Osteocyte (in vitro differentiated cells): Measurements from ENCODE around the gene LRSAM1. TPM values are rescaled to one million over a fixed set of nuclear protein-coding genes. Genes with fewer than 3 reads are reported as not detected.

Experiments used
- DNase-seq: peaks from one replicate; pipeline ENCODE4 v3.0.0; 2021; ENCODE audit warnings: mixed read lengths; ENCODE audit not compliant: unreplicated experiment; ENCODE audit errors: extremely low spot score
- H3K27ac Mint-ChIP-seq: one replicate; pipeline ENCODE4 v1.8.0; 2021; ENCODE audit warnings: mild to moderate bottlenecking, mixed read lengths; ENCODE audit not compliant: unreplicated experiment
- H3K27me3 Mint-ChIP-seq: one replicate; pipeline ENCODE4 v1.8.0; 2021; ENCODE audit warnings: mixed read lengths; ENCODE audit not compliant: unreplicated experiment
- H3K36me3 Mint-ChIP-seq: one replicate; pipeline ENCODE4 v1.8.0; 2021; ENCODE audit warnings: mixed read lengths; ENCODE audit not compliant: unreplicated experiment
- H3K4me1 Mint-ChIP-seq: one replicate; pipeline ENCODE4 v1.8.0; 2021; ENCODE audit warnings: mixed read lengths; ENCODE audit not compliant: unreplicated experiment
- H3K4me3 Mint-ChIP-seq: one replicate; pipeline ENCODE4 v1.8.0; 2021; ENCODE audit warnings: mild to moderate bottlenecking, moderate library complexity, mixed read lengths; ENCODE audit not compliant: unreplicated experiment
- H3K9me3 Mint-ChIP-seq: one replicate; pipeline ENCODE4 v1.8.0; 2021; ENCODE audit warnings: mixed read lengths; ENCODE audit not compliant: unreplicated experiment
- total RNA-seq: library from RNA; stranded (reverse); gene quantifications from 2 replicates; pipeline ENCODE4 v1.2.1, GENCODE V29; 2021
- TF ChIP-seq, protein P1 (sequence below): fragments of 200-600 bp; sonication (generic); IDR thresholded peaks from 2 replicates; pipeline ENCODE4 v1.5.0; 2021; ENCODE audit warnings: antibody characterized with exemption, mild to moderate bottlenecking, moderate library complexity

LRSAM1 gene
- total RNA-seq, 1 donor from 2014 or later, result 26.0 TPM

DNA sequence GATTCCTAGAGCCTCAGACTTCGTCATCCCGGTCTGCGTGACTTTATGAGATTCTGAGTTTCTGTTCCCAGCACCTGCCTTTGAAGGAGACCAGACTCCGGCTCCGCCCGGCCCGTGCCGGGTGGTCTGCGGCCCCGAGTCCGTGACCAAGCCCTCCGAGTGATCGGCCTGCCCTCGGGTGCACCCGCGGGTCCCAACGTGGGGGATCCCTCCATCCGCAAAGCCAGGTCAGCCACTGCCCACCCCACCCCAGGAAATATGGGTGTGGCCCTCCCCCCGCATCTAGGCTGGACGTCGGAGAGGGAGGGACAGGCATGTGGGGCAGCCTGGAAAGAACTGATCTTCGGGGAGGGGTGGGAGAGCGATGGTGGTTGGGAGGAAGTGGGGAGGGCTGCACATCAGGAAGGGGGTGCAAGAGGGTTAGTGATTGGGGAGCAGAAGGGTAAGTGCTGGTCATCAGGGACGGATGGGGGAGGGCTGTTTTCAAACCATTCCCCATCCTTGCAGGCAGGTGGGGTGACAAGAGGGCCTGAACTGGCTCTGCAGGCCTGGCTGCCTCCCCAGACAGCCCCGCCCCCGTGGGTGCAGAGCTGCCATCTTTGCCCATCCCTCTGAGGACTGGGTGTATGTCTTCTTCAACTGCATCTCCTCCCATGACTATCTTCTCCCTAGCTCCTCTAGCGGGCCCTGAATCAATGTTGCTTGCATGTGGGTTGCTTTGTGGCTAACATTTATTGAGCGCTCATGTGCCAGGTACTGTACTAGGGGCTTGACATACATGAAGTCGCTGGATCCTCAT, 747 bp downstream of the LRSAM1 start:
- DNase-seq, result no peak
- TF ChIP-seq, protein P1, sequence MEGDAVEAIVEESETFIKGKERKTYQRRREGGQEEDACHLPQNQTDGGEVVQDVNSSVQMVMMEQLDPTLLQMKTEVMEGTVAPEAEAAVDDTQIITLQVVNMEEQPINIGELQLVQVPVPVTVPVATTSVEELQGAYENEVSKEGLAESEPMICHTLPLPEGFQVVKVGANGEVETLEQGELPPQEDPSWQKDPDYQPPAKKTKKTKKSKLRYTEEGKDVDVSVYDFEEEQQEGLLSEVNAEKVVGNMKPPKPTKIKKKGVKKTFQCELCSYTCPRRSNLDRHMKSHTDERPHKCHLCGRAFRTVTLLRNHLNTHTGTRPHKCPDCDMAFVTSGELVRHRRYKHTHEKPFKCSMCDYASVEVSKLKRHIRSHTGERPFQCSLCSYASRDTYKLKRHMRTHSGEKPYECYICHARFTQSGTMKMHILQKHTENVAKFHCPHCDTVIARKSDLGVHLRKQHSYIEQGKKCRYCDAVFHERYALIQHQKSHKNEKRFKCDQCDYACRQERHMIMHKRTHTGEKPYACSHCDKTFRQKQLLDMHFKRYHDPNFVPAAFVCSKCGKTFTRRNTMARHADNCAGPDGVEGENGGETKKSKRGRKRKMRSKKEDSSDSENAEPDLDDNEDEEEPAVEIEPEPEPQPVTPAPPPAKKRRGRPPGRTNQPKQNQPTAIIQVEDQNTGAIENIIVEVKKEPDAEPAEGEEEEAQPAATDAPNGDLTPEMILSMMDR, result no peak
- no peaks in the 10 kb centered on the region for H3K27me3 Mint-ChIP-seq
- peak overlapping the region; percentile 97 for H3K27ac Mint-ChIP-seq
- peak overlapping the region; percentile 92 for H3K4me3 Mint-ChIP-seq
- peaks cover 42% of the 10 kb centered on the region for H3K4me1 Mint-ChIP-seq
- no peaks in the 10 kb centered on the region for H3K9me3 Mint-ChIP-seq
- peaks cover 34% of the 10 kb centered on the region for H3K36me3 Mint-ChIP-seq

DNA sequence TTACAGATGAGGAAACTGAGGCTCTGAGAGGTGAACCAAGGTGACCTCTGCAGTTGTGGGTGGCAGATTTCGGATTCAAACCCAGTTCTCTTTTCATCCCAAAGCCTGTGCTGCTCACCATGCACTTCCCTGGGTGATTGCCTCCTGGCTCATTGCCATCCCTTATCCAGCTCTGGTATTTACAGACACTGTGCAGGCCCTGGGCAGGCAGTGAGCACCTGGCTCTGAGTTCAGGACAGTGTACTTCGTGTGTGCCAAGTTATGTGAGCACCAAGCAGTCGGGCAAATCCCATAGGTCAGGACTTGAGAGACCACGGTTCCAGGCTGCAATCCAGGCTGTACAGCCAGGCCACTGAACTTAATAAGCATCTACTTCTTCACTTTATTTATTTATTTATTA, 1.4 kb downstream of the LRSAM1 start:
- H3K9me3 Mint-ChIP-seq, result no peaks in the 10 kb centered on the region
- TF ChIP-seq, protein P1, result no peak
- no peaks in the 10 kb centered on the region for H3K27me3 Mint-ChIP-seq
- H3K27ac Mint-ChIP-seq, result peak overlapping the region; percentile 97
- no peak for DNase-seq
- H3K36me3 Mint-ChIP-seq, result peaks cover 36% of the 10 kb centered on the region
- H3K4me1 Mint-ChIP-seq, result peaks cover 42% of the 10 kb centered on the region
- H3K4me3 Mint-ChIP-seq, result peak overlapping the region; percentile 92

DNA sequence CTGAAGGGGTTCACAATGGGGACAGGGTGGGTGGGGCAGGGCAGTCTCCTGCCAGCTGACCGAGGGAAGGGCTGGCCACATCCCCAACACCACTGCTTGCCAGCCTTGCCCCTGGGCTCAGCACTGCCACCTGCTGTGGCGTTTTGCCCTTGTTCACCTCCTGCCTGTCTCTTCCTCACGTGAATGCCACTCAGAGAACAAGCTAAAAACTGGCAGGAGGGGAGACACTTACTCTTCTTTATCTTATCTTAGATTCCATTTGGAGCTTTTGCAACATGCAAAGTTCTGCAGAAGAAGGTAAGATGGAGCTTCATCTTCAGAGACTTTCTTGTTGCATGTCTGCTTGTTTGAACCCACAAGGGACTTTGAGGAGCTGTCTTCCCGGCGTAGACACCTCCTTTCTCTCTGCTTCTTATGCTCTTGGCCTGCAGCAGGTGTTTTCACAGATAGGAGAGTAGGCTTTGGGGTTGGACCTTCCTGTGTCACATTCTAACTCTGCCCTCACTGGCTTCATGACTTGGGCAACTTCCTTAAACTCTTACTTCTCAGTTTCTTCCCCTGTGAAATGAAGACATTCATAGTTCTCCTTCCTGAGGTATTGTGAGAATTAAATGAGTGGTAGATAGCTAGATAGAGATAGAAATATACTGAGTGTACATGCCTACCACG, 4.1 kb downstream of the LRSAM1 start:
- no peak for DNase-seq
- Mint-ChIP-seq H3K9me3 (no peaks in the 10 kb centered on the region), H3K27ac (no peak overlapping the region), H3K4me3 (no peak overlapping the region), H3K36me3 (peaks cover 18% of the 10 kb centered on the region), H3K4me1 (peaks cover 16% of the 10 kb centered on the region), H3K27me3 (no peaks in the 10 kb centered on the region)
- TF ChIP-seq, protein P1, result peak; percentile 28

DNA sequence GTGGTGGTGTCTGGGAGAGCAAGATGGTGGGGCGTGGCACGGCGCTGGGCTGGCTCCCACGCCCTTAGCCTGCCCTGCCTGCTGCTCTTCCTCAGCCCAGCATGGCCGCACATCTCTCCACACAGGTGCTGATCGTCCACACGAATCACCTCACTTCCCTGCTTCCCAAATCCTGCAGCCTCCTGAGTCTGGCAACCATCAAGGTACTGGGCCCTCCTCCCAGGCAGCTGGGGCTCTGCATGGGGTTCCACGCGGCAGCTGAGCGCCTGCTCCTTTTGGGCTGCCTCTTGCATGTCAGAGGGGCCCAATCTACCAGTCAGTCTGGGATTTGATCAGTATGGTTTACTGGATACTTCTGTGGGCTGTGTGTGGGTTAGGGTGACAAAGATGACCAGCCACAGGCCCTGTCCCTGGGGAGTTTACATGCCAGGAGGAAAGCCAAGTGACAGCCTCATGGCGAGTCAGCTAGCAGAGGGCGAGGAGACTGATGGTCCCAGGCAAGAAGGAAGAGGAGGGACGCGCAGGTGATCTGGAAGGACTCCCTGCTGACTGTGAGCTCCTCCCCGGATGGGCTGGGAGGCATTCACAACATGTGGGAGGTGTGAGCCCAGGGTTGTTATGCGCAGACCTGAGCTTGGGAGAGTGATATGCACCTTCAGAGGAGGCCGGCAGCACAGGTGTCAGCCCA, 6.0 kb downstream of the LRSAM1 start:
- peaks cover 9% of the 10 kb centered on the region for H3K4me1 Mint-ChIP-seq
- no peak overlapping the region for H3K27ac Mint-ChIP-seq
- TF ChIP-seq, protein P1, result no peak
- peaks cover 29% of the 10 kb centered on the region for H3K36me3 Mint-ChIP-seq
- no peaks in the 10 kb centered on the region for H3K27me3 Mint-ChIP-seq
- H3K4me3 Mint-ChIP-seq, result no peak overlapping the region
- H3K9me3 Mint-ChIP-seq, result no peaks in the 10 kb centered on the region
- DNase-seq, result no peak

DNA sequence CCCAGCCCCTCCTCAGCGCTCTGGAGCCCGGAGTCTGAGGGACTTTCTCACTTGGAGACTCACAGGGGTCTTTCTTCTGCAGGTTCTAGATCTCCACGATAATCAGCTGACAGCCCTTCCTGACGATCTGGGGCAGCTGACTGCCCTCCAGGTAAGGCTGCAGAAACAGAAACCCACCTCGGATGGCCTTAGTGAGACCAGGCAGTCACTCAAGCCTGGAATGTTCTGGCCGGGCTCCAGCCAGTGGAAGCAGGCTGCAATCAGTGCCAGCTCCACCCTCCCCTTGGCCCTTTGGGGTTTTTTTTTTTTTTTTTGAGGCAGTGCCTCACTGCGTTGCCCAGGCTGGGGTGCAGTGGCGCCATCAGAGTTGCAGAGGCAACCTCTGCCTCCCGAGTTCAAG, 7.6 kb downstream of the LRSAM1 start:
- Mint-ChIP-seq H3K4me1 (peaks cover 4% of the 10 kb centered on the region), H3K27me3 (no peaks in the 10 kb centered on the region), H3K36me3 (peaks cover 38% of the 10 kb centered on the region), H3K27ac (no peak overlapping the region), H3K4me3 (no peak overlapping the region), H3K9me3 (no peaks in the 10 kb centered on the region)
- TF ChIP-seq, protein P1, result no peak
- DNase-seq, result no peak
